Measurements from ENCODE around the gene GPATCH4.
A peak's percentile ranks its signal among the peaks of the same experiment; 100 is the strongest.
"Not testable (repeated sequence)": the region's sequence is repeated elsewhere in the genome, so short reads cannot be mapped to it uniquely, and the experiment has no call there.

Gene GPATCH4

DNA sequence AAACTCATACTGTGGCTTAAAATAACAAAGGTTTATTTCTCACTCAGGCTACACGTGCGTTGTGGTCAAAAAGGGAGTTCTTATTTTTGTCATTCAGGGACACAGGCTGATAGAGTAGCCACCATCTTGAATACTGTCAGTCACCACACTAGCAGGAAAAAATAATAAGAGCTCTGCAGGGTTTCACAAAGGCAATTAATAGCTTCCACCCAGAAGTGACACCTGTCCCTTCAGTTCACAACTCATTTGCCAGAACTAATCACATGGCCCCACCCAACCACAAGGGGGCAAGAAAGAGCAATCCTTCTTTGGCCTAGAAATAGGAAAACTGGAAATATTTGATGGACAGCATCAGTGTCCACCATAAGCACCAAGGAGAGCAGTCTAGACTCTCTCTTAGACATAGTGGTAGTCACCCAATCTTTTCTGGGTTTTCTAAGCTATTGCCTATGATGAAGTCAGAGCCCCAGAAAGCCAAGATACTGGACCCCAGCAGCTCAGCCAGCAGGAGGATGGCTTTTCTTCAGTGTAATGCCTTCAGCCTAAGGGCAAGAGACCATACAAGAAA lies 26.1 kb upstream of the GPATCH4 start:
- DNase-seq (ENCODE audit: low read depth, low spot score): no peak

DNA sequence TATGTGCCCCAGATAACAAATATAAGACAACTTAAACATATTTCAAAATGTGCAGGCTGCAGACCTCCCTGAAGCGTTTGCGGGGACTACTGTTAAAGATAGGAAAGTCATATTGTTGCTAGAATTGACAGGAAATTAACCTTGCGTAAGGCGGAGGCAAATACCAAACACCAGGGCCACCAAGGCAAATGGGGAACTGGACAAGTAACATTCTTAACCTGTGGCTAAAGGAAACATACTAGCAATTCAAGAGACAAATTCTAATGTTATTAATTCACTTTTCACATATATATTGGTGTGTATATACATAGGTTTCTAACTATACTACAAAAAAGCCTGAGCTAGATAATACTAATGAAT lies 24.8 kb upstream of the GPATCH4 start:
- no peak for DNase-seq (ENCODE audit: low read depth, low spot score)

- peak; percentile 39 for DNase-seq (ENCODE audit: low read depth, low spot score)
Measured at GRCh38 chr1:156625436-156626078, 24.3 kb upstream of the GPATCH4 start.

DNA sequence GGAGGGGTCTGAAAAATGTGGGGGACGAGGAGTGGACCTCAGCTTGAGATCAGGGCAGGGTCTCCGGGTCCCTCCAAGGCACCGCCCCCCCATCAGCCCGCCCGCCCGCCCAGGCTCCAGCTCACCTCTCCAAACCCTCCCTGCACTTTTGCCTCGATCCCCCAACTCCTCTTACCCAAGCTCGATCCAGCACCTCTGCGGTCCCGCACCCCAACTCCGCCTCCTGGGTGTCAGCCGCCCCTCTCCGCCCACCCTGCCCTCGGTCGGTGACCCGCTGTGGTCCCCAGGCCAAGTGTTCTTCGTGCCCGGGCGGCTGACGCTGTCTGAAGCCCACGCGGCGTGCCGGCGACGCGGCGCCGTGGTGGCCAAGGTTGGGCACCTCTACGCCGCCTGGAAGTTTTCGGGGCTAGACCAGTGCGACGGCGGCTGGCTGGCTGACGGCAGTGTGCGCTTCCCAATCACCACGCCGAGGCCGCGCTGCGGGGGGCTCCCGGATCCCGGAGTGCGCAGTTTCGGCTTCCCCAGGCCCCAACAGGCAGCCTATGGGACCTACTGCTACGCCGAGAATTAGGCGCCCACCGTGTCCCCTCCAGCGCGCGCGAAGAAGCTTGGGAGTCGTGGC lies 23.6 kb upstream of the GPATCH4 start:
- no peak for DNase-seq (ENCODE audit: low read depth, low spot score)

GRCh38 chr1:156623946-156624813 lies 22.9 kb upstream of the GPATCH4 start:
- DNase-seq (ENCODE audit: low read depth, low spot score): no peak

- DNase-seq (ENCODE audit: low read depth, low spot score): no peak
Measured at GRCh38 chr1:156622581-156623297, 21.5 kb upstream of the GPATCH4 start.

DNA sequence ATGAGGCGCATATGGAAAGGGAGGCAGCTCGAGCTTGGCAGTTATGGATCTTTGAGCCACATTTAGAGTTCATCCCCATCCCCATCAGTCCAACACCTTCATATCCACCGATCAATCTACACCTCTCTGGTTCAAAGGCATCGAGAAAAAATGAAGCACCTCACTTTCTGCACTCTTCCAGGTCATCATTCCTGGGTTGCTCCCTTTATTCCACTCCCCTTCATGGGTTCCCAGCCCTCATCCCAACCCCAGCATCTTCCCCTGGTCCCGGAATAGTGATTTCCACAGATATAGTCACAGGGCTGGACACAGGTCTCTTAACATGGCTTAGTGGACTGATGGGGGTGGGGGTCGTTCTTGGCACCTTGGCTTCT lies 18.3 kb upstream of the GPATCH4 start:
- no peak for DNase-seq (ENCODE audit: low read depth, low spot score)

- no peak for DNase-seq (ENCODE audit: low read depth, low spot score)
Measured at GRCh38 chr1:156618853-156619581, 17.7 kb upstream of the GPATCH4 start, which contains the start of gene HAPLN2. Gene HAPLN2, plus strand, starts transcription at chr1:156619415. Its CDS starts 4,076 bp downstream, at chr1:156623491.

DNA sequence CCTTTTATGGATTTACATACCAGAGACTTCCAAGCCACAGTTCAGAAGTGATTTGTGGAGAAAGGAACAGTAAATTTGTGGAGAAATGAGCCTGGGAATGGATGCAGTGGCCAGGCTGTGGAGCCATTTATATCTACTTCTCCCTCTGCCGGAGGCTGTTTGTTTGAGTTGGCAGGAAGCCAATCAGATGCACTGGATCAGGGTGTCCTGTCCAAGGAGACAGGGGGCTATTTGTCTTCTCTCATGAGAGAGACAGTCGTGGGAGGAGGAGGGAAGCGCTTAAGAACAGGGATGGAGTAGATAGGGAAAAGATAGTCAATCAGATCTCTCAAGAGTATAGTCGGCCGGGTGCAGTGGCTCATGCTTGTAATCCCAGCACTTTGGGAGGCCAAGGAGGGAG lies 15.2 kb upstream of the GPATCH4 start:
- no peak for DNase-seq (ENCODE audit: low read depth, low spot score)

- no peak for DNase-seq (ENCODE audit: low read depth, low spot score)
Measured at GRCh38 chr1:156615946-156616345, 14.7 kb upstream of the GPATCH4 start.

DNA sequence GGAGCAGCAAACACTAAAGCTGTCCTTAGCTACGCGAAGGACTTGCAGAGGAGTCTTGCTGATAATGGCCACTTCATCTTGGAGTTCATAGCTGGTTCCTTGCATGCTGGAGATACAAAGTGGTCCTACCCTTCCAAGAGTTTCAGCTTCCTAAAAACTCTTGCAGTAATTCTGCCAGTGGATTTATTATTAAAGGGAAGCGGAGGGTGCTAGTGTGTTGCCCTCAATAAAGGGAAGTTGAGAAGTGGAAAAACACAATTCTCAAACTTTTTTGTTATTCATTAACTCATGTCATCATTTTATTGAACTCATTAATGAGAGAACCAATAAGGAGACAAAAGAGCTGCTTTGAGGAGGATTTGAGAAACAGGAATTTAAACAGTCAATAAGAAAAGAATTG lies 11.4 kb upstream of the GPATCH4 start:
- DNase-seq (ENCODE audit: low read depth, low spot score): no peak

DNA sequence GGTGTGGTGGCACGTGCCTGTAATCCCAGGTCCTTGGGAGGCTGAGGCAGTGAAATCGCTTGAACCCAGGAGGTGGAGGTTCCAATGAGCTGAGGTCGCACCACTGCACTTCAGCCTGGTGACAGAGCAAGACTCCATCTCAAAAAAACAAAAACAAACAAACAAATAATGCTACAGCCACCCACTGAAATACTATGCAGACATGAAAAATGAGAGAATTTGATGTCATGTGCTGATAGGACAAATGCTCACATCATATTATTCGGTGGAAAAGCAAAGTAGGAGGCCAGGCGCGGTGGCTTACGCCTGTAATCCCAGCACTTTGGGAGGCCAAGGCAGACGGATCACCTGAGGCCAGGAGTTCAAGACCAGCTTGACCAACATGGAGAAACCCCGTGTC lies 8.8 kb upstream of the GPATCH4 start:
- DNase-seq (ENCODE audit: low read depth, low spot score): not testable (repeated sequence)

GRCh38 chr1:156608981-156609380 lies 7.7 kb upstream of the GPATCH4 start:
- no peak for DNase-seq (ENCODE audit: low read depth, low spot score)

DNA sequence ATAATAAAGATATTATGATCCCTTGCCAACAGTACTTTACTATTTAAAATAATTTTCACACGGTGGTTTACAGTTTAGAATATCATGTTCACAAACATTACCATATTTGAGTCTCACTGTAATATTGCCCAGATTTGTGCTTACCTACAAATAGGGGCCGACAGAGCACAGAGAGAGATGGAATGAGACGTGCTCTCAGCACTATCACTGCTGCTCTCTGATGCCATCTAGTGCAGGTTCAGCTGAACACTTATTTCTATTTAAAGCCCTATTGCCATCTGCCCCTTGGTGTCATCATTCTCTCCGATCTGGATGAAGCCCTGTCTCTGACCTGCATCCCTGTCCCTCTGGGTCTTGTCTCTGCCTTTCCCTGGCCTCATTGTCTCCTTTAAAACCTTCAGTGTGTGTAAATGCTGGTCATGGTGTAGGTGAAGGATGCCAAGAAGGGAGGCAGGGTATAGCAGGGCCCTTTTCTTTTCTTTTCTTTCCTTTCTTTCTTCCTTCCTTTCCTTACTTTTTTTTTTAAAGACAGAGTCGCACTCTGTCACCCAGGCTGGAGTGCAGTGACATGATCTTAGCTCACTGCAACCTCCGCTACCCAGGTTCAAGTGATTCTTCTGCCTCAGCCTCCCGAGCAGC lies 6.9 kb upstream of the GPATCH4 start:
- DNase-seq (ENCODE audit: low read depth, low spot score): no peak

DNA sequence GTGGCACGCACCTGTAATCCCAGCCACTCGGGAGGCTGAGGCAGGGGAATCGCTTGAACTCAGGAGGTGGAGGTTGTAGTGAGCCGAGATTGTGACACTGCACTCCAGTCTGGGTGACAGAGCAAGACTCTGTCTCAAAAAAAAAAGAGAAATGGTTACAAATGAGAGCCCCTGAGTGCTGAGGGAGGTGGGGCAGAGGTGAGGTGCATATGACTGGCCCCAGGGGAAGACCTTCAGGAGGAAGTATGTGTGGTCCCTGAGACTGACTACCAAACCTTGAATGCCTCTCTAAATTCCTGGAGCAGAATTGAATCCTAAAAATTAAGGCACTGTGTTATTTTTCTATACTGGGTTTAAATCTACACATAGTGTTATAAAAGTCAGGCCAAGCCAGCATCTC lies 6.1 kb upstream of the GPATCH4 start:
- not testable (repeated sequence) for DNase-seq (ENCODE audit: low read depth, low spot score)

DNA sequence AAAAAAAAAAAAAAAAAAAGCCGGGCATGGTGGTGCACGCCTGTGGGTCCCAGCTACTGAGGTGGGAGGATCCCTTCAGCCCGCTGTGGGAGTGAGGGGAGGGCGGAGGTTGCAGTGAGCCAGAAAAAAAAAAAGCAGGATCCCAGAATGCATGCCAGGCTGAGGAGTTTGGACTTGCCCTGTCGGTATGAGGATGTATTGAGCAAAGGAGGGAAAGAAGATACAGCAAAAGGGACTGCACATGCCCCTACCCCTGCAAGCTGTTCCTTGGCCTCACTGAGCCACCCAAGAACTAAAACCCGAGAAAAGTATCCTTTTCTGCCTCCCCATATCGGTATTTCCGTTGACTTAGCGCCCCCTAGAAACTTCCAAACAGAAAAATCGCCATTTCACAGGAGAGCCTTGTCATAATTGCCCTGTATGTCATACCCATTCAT lies 1.3 kb upstream of the GPATCH4 start:
- no peak for DNase-seq (ENCODE audit: low read depth, low spot score)

GRCh38 chr1:156601892-156602291 lies 613 bp upstream of the GPATCH4 start:
- no peak for DNase-seq (ENCODE audit: low read depth, low spot score)

- no peak for DNase-seq (ENCODE audit: low read depth, low spot score)
Measured at GRCh38 chr1:156600733-156601121, 552 bp downstream of the GPATCH4 start.

DNA sequence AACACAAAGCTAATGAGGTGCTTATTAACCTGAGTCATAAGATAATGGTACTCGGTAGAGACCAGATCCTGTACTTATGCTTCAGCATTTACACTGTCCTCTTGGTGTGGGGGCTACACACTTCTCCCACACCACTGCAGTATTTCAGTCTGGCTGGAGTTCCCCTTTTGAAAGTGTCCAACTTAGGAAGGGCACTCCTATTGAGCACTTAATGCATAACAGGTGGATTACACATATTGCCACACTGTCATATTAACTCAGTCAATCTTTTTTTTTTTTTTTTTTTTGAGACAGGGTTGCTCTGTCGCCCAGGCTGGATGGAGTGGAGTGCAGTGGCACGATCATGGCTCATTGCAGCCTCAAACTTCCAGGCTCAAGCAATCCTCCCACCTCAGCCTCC lies 1.5 kb downstream of the GPATCH4 start:
- no peak for DNase-seq (ENCODE audit: low read depth, low spot score)

DNA sequence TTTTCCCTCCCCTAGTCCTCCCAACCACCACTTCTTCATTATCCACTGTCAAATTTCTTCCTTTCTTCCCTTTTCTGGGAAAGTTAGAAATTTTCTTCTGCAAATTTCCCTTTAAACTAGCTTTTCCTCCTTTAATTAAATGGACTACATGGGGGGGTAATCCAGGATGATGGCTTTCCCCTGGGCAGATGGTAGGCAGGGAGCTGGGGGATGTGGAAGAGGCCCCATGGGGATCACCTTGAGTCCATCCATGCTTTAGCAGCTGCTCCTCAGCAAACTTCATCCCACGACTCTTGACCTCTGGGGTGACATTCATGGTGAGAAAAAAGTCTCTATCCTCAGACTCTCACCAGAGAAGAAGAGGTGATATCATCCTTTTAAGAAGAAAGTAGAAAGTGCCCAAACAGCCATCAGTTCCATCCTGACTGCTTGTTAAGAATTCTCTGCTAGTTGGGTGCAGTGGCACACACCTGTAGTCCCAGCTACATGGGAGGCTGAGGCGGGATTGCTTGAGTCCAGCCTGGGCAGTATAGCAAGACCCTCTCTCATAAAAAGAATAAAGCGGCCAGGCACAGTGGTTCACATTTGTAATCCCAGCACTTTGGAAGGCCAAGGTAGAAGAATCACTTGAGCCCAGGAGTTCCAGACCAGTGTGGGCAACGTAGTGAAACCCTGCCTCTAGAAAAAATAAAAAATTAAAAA lies 2.4 kb downstream of the GPATCH4 start:
- DNase-seq (ENCODE audit: low read depth, low spot score): no peak
